ENCODE measurements around the gene R3HDML.

- TF ChIP-seq, protein P1, sequence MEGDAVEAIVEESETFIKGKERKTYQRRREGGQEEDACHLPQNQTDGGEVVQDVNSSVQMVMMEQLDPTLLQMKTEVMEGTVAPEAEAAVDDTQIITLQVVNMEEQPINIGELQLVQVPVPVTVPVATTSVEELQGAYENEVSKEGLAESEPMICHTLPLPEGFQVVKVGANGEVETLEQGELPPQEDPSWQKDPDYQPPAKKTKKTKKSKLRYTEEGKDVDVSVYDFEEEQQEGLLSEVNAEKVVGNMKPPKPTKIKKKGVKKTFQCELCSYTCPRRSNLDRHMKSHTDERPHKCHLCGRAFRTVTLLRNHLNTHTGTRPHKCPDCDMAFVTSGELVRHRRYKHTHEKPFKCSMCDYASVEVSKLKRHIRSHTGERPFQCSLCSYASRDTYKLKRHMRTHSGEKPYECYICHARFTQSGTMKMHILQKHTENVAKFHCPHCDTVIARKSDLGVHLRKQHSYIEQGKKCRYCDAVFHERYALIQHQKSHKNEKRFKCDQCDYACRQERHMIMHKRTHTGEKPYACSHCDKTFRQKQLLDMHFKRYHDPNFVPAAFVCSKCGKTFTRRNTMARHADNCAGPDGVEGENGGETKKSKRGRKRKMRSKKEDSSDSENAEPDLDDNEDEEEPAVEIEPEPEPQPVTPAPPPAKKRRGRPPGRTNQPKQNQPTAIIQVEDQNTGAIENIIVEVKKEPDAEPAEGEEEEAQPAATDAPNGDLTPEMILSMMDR (IDR thresholded peaks at IDR 0.05; ENCODE audit: borderline replicate concordance, extremely low read depth, low read length, poor library complexity, severe bottlenecking): no peak
- no peak for TF ChIP-seq EZH2 (IDR thresholded peaks at IDR 0.05; ENCODE audit: borderline replicate concordance, low read depth, low read length, severe bottlenecking)
Observed at GRCh38 chr20:44331201-44331600, 5.6 kb upstream of the R3HDML start.

All from DND-41 (cell line).